ENCODE data around the gene B3GALT4. TPM values are rescaled to one million over a fixed set of nuclear protein-coding genes. Genes with fewer than 3 reads are reported as not detected.

Gene B3GALT4
- total and polyA plus RNA-seq, 2 donors = 9.0 to 14.9 TPM

- H3K36me3 ChIP-seq (ENCODE audit: control insufficient read depth in 2 of 2, insufficient read depth in 2 of 2, low read length in 1 of 2) = peaks cover 55 to 56% of the 10 kb centered on the region in 2 donors
- H3K27ac ChIP-seq (ENCODE audit: low read depth in 1 of 2, low read length in 1 of 2) = no peak overlapping the region
- 97% methylated on average over 15 of the region's 15 CpGs for WGBS
- peaks cover 14 to 24% of the 10 kb centered on the region in 2 donors for H3K4me1 ChIP-seq (ENCODE audit: control insufficient read depth in 2 of 2, insufficient read depth in 2 of 2, low read length in 2 of 2)
- H3K4me3 ChIP-seq (ENCODE audit: low read length in 2 of 2) = no peak overlapping the region
- H3K9me3 ChIP-seq (ENCODE audit: control insufficient read depth in 2 of 2, insufficient read depth in 1 of 2, low read length in 1 of 2) = peaks cover 0 to 6% of the 10 kb centered on the region in 2 donors
- DNase-seq (ENCODE audit: low read depth in 6 of 9, low spot score in 9 of 9) = no peak
- H3K27me3 ChIP-seq (ENCODE audit: control insufficient read depth in 2 of 2, insufficient read depth in 1 of 2, low read length in 1 of 2) = no peaks in the 10 kb centered on the region
These were observed 18.9 kb downstream of the B3GALT4 start for GRCh38 chr6:33295621-33296369.

GRCh38 chr6:33296797-33297405 lies 20.0 kb downstream of the B3GALT4 start:
- Histone ChIP-seq H3K27ac (ENCODE audit: low read depth in 1 of 2, low read length in 1 of 2) (peak overlapping the region in 1 of 2 donors; percentile 59), H3K9me3 (ENCODE audit: control insufficient read depth in 2 of 2, insufficient read depth in 1 of 2, low read length in 1 of 2) (peaks cover 0 to 6% of the 10 kb centered on the region in 2 donors), H3K4me1 (ENCODE audit: control insufficient read depth in 2 of 2, insufficient read depth in 2 of 2, low read length in 2 of 2) (peaks cover 14 to 24% of the 10 kb centered on the region in 2 donors), H3K36me3 (ENCODE audit: control insufficient read depth in 2 of 2, insufficient read depth in 2 of 2, low read length in 1 of 2) (peaks cover 54 to 56% of the 10 kb centered on the region in 2 donors), H3K4me3 (ENCODE audit: low read length in 2 of 2) (no peak overlapping the region), H3K27me3 (ENCODE audit: control insufficient read depth in 2 of 2, insufficient read depth in 1 of 2, low read length in 1 of 2) (no peaks in the 10 kb centered on the region)
- DNase-seq (ENCODE audit: low read depth in 6 of 9, low spot score in 9 of 9) = no peak
- 89% methylated on average over 12 of the region's 12 CpGs for WGBS

GRCh38 chr6:33297406-33297955 lies 20.6 kb downstream of the B3GALT4 start:
- H3K27me3 ChIP-seq (ENCODE audit: control insufficient read depth in 2 of 2, insufficient read depth in 1 of 2, low read length in 1 of 2) = no peaks in the 10 kb centered on the region
- peaks cover 50 to 52% of the 10 kb centered on the region in 2 donors for H3K36me3 ChIP-seq (ENCODE audit: control insufficient read depth in 2 of 2, insufficient read depth in 2 of 2, low read length in 1 of 2)
- H3K4me3 ChIP-seq (ENCODE audit: low read length in 2 of 2) = peak overlapping the region; percentile 97 to 98
- DNase-seq (ENCODE audit: low read depth in 6 of 9, low spot score in 9 of 9) = no peak
- H3K9me3 ChIP-seq (ENCODE audit: control insufficient read depth in 2 of 2, insufficient read depth in 1 of 2, low read length in 1 of 2) = peaks cover 0 to 3% of the 10 kb centered on the region in 2 donors
- WGBS = 16% methylated on average over 16 of the region's 16 CpGs
- peaks cover 14 to 24% of the 10 kb centered on the region in 2 donors for H3K4me1 ChIP-seq (ENCODE audit: control insufficient read depth in 2 of 2, insufficient read depth in 2 of 2, low read length in 2 of 2)
- peak overlapping the region in 1 of 2 donors; percentile 99 for H3K27ac ChIP-seq (ENCODE audit: low read depth in 1 of 2, low read length in 1 of 2)

GRCh38 chr6:33297956-33298772 lies 21.2 kb downstream of the B3GALT4 start:
- DNase-seq (ENCODE audit: low read depth in 6 of 9, low spot score in 9 of 9) = peak in 5 of 9 donors; percentile 33 to 76 (median 56)
- peaks cover 46 to 50% of the 10 kb centered on the region in 2 donors for H3K36me3 ChIP-seq (ENCODE audit: control insufficient read depth in 2 of 2, insufficient read depth in 2 of 2, low read length in 1 of 2)
- peaks cover 14 to 24% of the 10 kb centered on the region in 2 donors for H3K4me1 ChIP-seq (ENCODE audit: control insufficient read depth in 2 of 2, insufficient read depth in 2 of 2, low read length in 2 of 2)
- 1% methylated on average over 42 of the region's 42 CpGs for WGBS
- H3K4me3 ChIP-seq (ENCODE audit: low read length in 2 of 2) = peak overlapping the region; percentile 97 to 98
- H3K27me3 ChIP-seq (ENCODE audit: control insufficient read depth in 2 of 2, insufficient read depth in 1 of 2, low read length in 1 of 2) = no peaks in the 10 kb centered on the region
- H3K9me3 ChIP-seq (ENCODE audit: control insufficient read depth in 2 of 2, insufficient read depth in 1 of 2, low read length in 1 of 2) = peaks cover 0 to 3% of the 10 kb centered on the region in 2 donors
- peak overlapping the region; percentile 99 to 100 for H3K27ac ChIP-seq (ENCODE audit: low read depth in 1 of 2, low read length in 1 of 2)

GRCh38 chr6:33298773-33299236 lies 21.9 kb downstream of the B3GALT4 start, which contains the start of gene RGL2:
Gene RGL2, minus strand, starts transcription at chr6:33298942. Its CDS starts 332 bp downstream, at chr6:33298610.
- peaks cover 0 to 3% of the 10 kb centered on the region in 2 donors for H3K9me3 ChIP-seq (ENCODE audit: control insufficient read depth in 2 of 2, insufficient read depth in 1 of 2, low read length in 1 of 2)
- H3K36me3 ChIP-seq (ENCODE audit: control insufficient read depth in 2 of 2, insufficient read depth in 2 of 2, low read length in 1 of 2) = peaks cover 42 to 49% of the 10 kb centered on the region in 2 donors
- whole genome bisulfite sequencing = under 1% methylated on average over 34 of the region's 34 CpGs
- DNase-seq (ENCODE audit: low read depth in 6 of 9, low spot score in 9 of 9) = peak in 4 of 9 donors; percentile 55 to 79 (median 67)
- peaks cover 14 to 24% of the 10 kb centered on the region in 2 donors for H3K4me1 ChIP-seq (ENCODE audit: control insufficient read depth in 2 of 2, insufficient read depth in 2 of 2, low read length in 2 of 2)
- peak within 1 kb of the TSS; percentile 97 to 98 for H3K4me3 ChIP-seq (ENCODE audit: low read length in 2 of 2)
- H3K27me3 ChIP-seq (ENCODE audit: control insufficient read depth in 2 of 2, insufficient read depth in 1 of 2, low read length in 1 of 2) = no peaks in the 10 kb centered on the region
- H3K27ac ChIP-seq (ENCODE audit: low read depth in 1 of 2, low read length in 1 of 2) = peak within 1 kb of the TSS; percentile 99 to 100

GRCh38 chr6:33299237-33299944 lies 22.5 kb downstream of the B3GALT4 start:
- DNase-seq (ENCODE audit: low read depth in 6 of 9, low spot score in 9 of 9) = peak; percentile 83 to 97 (median 91)
- under 1% methylated on average over 54 of the region's 54 CpGs for whole genome bisulfite sequencing
- Histone ChIP-seq H3K4me1 (ENCODE audit: control insufficient read depth in 2 of 2, insufficient read depth in 2 of 2, low read length in 2 of 2) (peaks cover 14 to 24% of the 10 kb centered on the region in 2 donors), H3K36me3 (ENCODE audit: control insufficient read depth in 2 of 2, insufficient read depth in 2 of 2, low read length in 1 of 2) (peaks cover 42 to 49% of the 10 kb centered on the region in 2 donors), H3K4me3 (ENCODE audit: low read length in 2 of 2) (peak overlapping the region; percentile 97 to 98), H3K27ac (ENCODE audit: low read depth in 1 of 2, low read length in 1 of 2) (peak overlapping the region; percentile 99 to 100), H3K27me3 (ENCODE audit: control insufficient read depth in 2 of 2, insufficient read depth in 1 of 2, low read length in 1 of 2) (no peaks in the 10 kb centered on the region), H3K9me3 (ENCODE audit: control insufficient read depth in 2 of 2, insufficient read depth in 1 of 2, low read length in 1 of 2) (peaks cover 0 to 3% of the 10 kb centered on the region in 2 donors)

- WGBS = over 99% methylated on average over 3 of the region's 3 CpGs
These were observed 25.0 kb downstream of the B3GALT4 start for GRCh38 chr6:33301877-33302276.

GRCh38 chr6:33304216-33304615 lies 27.3 kb downstream of the B3GALT4 start:
- H3K4me1 ChIP-seq (ENCODE audit: control insufficient read depth in 2 of 2, insufficient read depth in 2 of 2, low read length in 2 of 2) = peaks cover 3 to 11% of the 10 kb centered on the region in 2 donors
- no peaks in the 10 kb centered on the region for H3K27me3 ChIP-seq (ENCODE audit: control insufficient read depth in 2 of 2, insufficient read depth in 1 of 2, low read length in 1 of 2)
- WGBS = 97% methylated on average over 16 of the region's 16 CpGs
- DNase-seq (ENCODE audit: low read depth in 6 of 9, low spot score in 9 of 9) = no peak
- H3K27ac ChIP-seq (ENCODE audit: low read depth in 1 of 2, low read length in 1 of 2) = no peak overlapping the region
- H3K9me3 ChIP-seq (ENCODE audit: control insufficient read depth in 2 of 2, insufficient read depth in 1 of 2, low read length in 1 of 2) = no peaks in the 10 kb centered on the region
- H3K36me3 ChIP-seq (ENCODE audit: control insufficient read depth in 2 of 2, insufficient read depth in 2 of 2, low read length in 1 of 2) = peaks cover 38 to 58% of the 10 kb centered on the region in 2 donors
- H3K4me3 ChIP-seq (ENCODE audit: low read length in 2 of 2) = no peak overlapping the region

More at GRCh38 chr6:33301877-33302276, 25.0 kb downstream of the B3GALT4 start:
- Histone ChIP-seq H3K4me1 (ENCODE audit: control insufficient read depth in 2 of 2, insufficient read depth in 2 of 2, low read length in 2 of 2) (peaks cover 12 to 24% of the 10 kb centered on the region in 2 donors), H3K4me3 (ENCODE audit: low read length in 2 of 2) (no peak overlapping the region), H3K27me3 (ENCODE audit: control insufficient read depth in 2 of 2, insufficient read depth in 1 of 2, low read length in 1 of 2) (no peaks in the 10 kb centered on the region), H3K27ac (ENCODE audit: low read depth in 1 of 2, low read length in 1 of 2) (no peak overlapping the region), H3K9me3 (ENCODE audit: control insufficient read depth in 2 of 2, insufficient read depth in 1 of 2, low read length in 1 of 2) (no peaks in the 10 kb centered on the region), H3K36me3 (ENCODE audit: control insufficient read depth in 2 of 2, insufficient read depth in 2 of 2, low read length in 1 of 2) (peaks cover 37 to 49% of the 10 kb centered on the region in 2 donors)
- no peak for DNase-seq (ENCODE audit: low read depth in 6 of 9, low spot score in 9 of 9)
